K562 (cell line): ENCODE data around the gene OR5D16.
"Not testable (repeated sequence)": the region's sequence is repeated elsewhere in the genome, so short reads cannot be mapped to it uniquely, and the experiment has no call there.

ENCODE experiments used
- EP300 ChIP-seq: IDR thresholded peaks from 2 replicates; pipeline ENCODE4 v1.6.1; 2012; ENCODE audit warnings: low read length, improper control_type of control experiment
- HDAC6 ChIP-seq: IDR thresholded peaks from 2 replicates; pipeline ENCODE4 v1.6.1; 2012; ENCODE audit warnings: low read depth, mild to moderate bottlenecking, control low read depth, inconsistent platforms, low read length, moderate library complexity
- HNRNPH1 ChIP-seq: fragments of 200-400 bp; formaldehyde crosslinking; optimal IDR thresholded peaks from 2 replicates; pipeline ENCODE3; 2017; ENCODE audit warnings: low read depth, mild to moderate bottlenecking, low read length, moderate library complexity
- POLR2AphosphoS5 ChIP-seq: IDR thresholded peaks from 2 replicates; pipeline ENCODE4 v1.6.1; 2011; ENCODE audit warnings: mild to moderate bottlenecking, low read depth, low read length, moderate library complexity; ENCODE audit not compliant: control insufficient read depth, insufficient read depth
- TCF7L2 ChIP-seq: fragments of 150-350 bp; IDR thresholded peaks from 2 replicates; pipeline ENCODE4 v1.6.1; 2016; ENCODE audit warnings: low read depth, mild to moderate bottlenecking, low read length, moderate library complexity
- TF ChIP-seq, protein P1 (sequence below): sonication (generic); formaldehyde crosslinking; IDR thresholded peaks from 2 replicates; pipeline ENCODE4 v1.4.0; 2020; ENCODE audit warnings: mild to moderate bottlenecking, missing genetic modification reagents
- TF ChIP-seq, protein P2 (sequence below), 3 experiments: IDR thresholded peaks in 2 of 3; conservative IDR thresholded peaks in 1 of 3; 2 replicates each; pipeline ENCODE4 v1.5.1; 2011 to 2012; ENCODE audit warnings: low read length in 3 of 3, mild to moderate bottlenecking in 3 of 3, control low read depth in 2 of 3, improper control_type of control experiment in 1 of 3, inconsistent platforms in 1 of 3, low read depth in 1 of 3, mixed read lengths in 1 of 3, moderate library complexity in 1 of 3; ENCODE audit not compliant: insufficient read depth in 2 of 3

GRCh38 chr11:55873146-55873545 is 34.6 kb downstream of the OR5D16 start:
- TF ChIP-seq, protein P1, sequence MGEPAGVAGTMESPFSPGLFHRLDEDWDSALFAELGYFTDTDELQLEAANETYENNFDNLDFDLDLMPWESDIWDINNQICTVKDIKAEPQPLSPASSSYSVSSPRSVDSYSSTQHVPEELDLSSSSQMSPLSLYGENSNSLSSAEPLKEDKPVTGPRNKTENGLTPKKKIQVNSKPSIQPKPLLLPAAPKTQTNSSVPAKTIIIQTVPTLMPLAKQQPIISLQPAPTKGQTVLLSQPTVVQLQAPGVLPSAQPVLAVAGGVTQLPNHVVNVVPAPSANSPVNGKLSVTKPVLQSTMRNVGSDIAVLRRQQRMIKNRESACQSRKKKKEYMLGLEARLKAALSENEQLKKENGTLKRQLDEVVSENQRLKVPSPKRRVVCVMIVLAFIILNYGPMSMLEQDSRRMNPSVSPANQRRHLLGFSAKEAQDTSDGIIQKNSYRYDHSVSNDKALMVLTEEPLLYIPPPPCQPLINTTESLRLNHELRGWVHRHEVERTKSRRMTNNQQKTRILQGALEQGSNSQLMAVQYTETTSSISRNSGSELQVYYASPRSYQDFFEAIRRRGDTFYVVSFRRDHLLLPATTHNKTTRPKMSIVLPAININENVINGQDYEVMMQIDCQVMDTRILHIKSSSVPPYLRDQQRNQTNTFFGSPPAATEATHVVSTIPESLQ (CRISPR knock-in tag), result not testable (repeated sequence)
- TF ChIP-seq TCF7L2, HDAC6, POLR2AphosphoS5, EP300, HNRNPH1: not testable (repeated sequence)
- TF ChIP-seq, protein P2, sequence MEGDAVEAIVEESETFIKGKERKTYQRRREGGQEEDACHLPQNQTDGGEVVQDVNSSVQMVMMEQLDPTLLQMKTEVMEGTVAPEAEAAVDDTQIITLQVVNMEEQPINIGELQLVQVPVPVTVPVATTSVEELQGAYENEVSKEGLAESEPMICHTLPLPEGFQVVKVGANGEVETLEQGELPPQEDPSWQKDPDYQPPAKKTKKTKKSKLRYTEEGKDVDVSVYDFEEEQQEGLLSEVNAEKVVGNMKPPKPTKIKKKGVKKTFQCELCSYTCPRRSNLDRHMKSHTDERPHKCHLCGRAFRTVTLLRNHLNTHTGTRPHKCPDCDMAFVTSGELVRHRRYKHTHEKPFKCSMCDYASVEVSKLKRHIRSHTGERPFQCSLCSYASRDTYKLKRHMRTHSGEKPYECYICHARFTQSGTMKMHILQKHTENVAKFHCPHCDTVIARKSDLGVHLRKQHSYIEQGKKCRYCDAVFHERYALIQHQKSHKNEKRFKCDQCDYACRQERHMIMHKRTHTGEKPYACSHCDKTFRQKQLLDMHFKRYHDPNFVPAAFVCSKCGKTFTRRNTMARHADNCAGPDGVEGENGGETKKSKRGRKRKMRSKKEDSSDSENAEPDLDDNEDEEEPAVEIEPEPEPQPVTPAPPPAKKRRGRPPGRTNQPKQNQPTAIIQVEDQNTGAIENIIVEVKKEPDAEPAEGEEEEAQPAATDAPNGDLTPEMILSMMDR (IDR thresholded peaks at IDR 0.05 in 2 of 3, conservative IDR thresholded peaks at IDR 0.05 in 1 of 3; ENCODE audit: insufficient read depth in 2 of 3, low read depth in 1 of 3, low read length in 3 of 3), result not testable (repeated sequence)
